T47D (cell line): ENCODE results near the gene ATP1B2.
A peak's percentile ranks its signal among the peaks of the same experiment; 100 is the strongest.
"Not testable (repeated sequence)": the region's sequence is repeated elsewhere in the genome, so short reads cannot be mapped to it uniquely, and the experiment has no call there.

ENCODE experiments used
- DNase-seq, 2 experiments: peaks; one replicate each; pipeline versions ENCODE4 v3.0.0 to v3.0.0-alpha.2; 2011 to 2012; ENCODE audit warnings: low read depth in 1 of 2, low spot score in 1 of 2
- JUND ChIP-seq: IDR thresholded peaks from 2 replicates; pipeline ENCODE4 v1.6.1; 2012; ENCODE audit warnings: low read depth
- in situ Hi-C: cut with HindIII; loops from 2 replicates; pipeline ENCODE4 v1.10.0; 2016; ENCODE audit warnings: low sequenced_read_pairs, low pct_unique_long_range_greater_than_20kb

The ATP1B2 gene

DNA sequence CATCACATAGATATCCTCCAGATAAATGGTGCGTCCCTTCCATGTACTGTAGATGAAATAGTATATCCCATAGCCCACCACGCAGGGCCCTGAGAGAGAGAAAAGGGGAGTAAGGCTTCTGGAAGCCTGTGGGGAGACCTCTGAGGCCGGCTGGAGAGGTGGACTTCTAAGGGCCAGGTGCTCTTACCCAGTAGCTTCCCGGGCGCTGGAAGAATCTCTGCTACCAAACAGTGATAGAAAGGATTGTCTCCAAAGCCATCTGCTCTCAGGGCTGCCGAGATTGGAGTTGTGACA lies 23.8 kb upstream of the ATP1B2 start:
- TF ChIP-seq JUND = no peak
- in situ Hi-C loops = no loop called here
- DNase-seq = no peak

DNA sequence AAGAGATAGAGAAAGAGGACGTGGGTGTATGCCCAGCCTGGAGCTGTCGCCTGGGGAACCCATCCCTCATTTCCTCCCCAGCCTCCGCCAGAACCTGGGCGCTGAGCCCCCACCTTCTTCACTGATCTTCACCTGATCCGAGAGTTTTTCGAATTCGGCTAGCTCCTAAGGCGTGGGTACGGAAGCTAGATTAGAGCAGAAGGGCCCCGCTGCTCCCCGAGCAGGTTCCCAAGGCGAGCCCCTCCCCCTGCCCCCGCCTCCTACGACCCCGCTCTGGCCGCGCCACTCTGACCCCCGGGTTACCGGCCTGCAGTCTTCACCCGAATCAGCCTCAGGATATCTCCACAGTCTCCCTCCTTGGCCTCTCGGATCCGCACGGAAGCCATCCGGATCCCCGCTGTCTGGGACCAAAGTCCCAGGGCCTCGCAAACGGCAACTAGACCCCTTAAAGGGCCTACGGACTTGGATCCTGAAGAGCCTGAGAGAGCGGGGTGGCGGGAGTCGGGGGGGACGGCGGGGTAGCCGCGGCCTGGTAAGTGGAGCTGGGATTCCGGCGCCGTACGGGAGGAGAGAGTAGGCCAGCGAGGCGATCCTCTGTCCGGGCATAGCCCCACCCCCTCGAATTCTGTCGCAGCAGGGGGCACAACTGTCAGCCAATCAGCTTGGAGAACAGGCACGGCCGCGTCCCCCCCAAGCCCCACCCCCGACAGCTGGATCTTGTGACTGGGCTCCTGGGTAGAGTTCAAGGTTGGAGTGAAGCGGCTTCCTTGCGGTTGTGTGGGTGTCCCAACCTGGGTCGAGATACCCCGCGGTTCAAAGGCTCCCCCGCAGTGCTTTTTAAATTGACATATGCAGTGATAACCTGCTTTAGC lies 23.2 kb upstream of the ATP1B2 start, which contains the start of gene SAT2:
TSS of gene SAT2 (minus strand) at position 572 of the 872 bp plus-strand sequence. CDS start at position 386, 186 bp downstream.
- in situ Hi-C loops = no loop called here
- peak; percentile 90 to 94 for DNase-seq
- TF ChIP-seq JUND = no peak

DNA sequence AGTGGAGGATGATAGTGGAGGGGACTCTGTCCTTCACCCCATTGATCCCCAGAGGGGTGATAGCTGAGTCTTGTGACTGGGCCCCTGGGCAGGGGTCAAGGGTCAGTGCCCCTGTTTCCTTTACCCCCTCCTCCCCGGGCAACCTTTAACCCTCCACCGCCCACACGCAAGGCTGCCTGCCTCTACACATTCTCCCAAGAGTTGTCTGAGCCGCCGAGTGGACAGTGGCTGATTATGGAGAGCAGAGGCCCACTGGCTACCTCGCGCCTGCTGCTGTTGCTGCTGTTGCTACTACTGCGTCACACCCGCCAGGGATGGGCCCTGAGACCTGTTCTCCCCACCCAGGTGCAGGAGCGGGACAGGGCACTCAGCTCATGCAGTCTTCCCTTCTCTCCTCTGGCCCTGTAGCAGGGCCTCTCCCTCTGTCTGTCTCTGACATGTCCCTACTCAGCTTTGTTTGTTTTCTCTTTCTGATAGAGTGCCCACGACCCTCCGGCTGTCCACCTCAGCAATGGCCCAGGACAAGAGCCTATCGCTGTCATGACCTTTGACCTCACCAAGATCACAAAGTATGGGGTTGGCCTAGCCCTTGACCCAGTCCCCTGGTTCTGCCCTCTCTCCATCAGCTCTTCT lies 20.7 kb upstream of the ATP1B2 start, which contains the start of gene SHBG:
TSS of gene SHBG (plus strand) at position 197 of the 633 bp plus-strand sequence. CDS start at position 235, 38 bp downstream.
- no peak for TF ChIP-seq JUND
- no peak for DNase-seq
- in situ Hi-C loops = no loop called here

DNA sequence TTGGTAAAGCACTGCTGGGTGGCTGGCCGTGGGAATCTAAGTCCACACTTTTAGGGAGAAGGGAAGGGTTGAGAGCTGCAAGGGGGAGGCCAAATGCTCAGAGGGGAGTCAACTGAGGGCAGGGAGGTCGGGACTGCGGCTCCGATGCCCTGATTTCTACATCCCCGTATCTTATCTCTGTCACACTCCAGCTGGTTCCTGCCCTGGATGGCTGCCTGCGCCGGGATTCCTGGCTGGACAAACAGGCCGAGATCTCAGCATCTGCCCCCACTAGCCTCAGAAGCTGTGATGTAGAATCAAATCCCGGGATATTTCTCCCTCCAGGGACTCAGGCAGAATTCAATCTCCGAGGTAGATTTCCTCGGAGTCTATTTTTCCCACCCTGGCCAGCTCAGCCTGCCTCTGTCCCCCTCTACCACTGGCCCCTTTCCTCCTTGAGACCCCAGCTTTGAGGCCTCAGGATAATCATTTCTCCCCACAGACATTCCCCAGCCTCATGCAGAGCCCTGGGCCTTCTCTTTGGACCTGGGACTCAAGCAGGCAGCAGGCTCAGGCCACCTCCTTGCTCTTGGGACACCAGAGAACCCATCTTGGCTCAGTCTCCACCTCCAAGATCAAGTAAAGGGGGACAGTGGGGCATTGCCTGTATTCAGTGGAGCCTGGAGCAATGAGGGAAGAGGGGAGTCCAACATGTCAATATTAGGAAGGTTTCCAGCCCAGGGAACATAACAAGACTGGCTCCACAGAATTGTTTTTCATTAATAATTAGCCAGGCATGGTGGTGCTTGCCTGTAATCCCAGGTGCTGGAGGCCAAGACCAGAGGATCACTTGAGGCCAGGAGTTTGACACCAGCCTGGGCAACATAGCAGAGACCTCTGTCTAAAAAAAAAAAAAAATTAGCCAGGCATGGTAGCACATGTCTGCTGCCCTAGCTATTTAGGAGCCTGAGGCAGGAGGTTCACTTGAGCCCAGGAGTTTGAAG lies 19.0 kb upstream of the ATP1B2 start:
- DNase-seq = no peak
- in situ Hi-C loops = no loop called here
- no peak for TF ChIP-seq JUND

DNA sequence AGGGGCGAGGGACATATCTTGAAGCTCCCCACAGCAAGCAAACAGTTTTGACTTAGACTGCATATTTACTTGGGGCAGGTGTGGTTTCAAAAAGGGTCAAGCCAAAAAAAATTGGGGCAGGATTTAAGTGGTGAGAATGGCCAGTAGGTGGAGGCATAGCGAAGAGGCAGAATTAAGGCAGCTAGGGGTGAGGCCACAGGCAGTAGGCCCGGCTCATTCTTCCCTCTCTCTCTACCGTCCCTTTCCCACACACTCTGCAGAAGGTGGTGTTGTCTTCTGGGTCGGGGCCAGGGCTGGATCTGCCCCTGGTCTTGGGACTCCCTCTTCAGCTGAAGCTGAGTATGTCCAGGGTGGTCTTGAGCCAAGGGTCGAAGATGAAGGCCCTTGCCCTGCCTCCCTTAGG lies 18.2 kb upstream of the ATP1B2 start:
- in situ Hi-C loops = no loop called here
- no peak for TF ChIP-seq JUND
- DNase-seq = peak; percentile 69 to 74

DNA sequence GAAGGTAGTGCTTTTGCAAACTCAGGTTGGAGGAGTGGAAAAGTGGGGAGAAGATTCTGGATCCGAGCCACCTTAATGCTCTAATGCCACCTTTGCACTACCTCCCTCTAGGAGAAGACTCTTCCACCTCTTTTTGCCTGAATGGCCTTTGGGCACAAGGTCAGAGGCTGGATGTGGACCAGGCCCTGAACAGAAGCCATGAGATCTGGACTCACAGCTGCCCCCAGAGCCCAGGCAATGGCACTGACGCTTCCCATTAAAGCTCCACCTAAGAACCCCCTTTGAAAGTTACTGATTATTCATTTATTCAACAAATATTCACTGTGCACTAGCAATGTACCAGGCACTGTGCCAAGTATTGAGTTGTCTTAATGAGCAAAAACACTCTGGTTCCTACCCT lies 17.6 kb upstream of the ATP1B2 start:
- in situ Hi-C loops = no loop called here
- no peak for TF ChIP-seq JUND
- no peak for DNase-seq

DNA sequence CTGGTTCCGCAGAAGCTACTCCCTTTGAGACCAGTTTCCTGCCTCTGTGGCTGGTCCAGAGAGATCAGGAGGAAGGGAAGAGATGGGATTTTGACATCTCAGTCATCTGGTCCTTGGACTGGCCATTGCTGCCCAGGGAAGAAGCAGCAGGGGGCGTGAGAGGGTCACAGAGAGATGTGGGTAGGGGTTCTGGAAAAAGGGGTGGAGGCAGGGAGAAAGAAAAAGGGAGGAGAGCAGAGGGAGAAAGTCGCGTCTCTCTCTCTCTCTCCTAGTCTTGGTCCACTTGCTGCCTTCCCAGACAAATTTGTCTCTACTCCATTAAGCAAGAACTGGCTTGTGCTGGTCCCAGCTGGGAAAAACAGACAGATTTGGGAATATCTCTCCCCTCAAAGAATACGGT lies 16.3 kb upstream of the ATP1B2 start:
- DNase-seq = peak in 1 of 2 experiments; percentile 47
- TF ChIP-seq JUND = no peak
- in situ Hi-C loops = no loop called here

DNA sequence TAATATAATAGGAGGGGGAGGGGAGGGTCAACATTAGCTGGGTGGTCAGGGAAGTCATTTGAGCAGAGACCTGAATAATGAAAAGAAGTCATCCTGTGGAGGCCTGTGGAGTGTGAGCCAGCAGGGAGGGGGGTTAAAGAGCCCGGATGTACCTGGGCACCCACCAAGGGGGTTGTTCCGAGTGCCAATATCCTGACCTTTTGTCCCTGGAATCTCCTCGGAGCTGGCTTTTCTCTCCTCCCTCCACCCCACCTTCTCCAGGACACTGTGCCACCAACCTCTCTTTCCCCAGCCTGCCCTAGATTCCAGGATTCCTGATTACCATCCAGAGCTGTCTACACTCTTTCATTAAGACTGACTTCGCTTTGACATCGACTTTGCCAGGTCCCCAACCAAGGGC lies 14.6 kb upstream of the ATP1B2 start:
- in situ Hi-C loops = no loop called here
- no peak for TF ChIP-seq JUND
- DNase-seq = no peak

DNA sequence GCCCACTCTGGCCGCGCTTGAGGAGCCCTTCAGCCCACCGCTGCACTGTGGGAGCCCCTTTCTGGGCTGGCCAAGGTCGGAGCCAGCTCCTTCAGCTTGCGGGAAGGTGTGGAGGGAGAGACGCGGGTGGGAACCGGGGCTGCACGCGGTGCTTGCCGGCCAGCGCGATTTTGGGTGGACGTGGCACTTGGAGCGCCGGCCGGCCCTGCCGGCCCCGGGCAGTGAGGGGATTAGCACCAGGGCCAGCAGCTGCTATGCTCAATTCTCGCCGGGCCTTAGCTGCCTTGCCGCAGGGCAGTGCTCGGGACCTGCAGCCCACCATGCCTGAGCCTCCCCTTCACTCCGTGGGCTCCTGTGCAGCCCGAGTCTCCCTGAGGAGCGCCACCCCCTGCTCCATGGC lies 9.9 kb upstream of the ATP1B2 start:
- no peak for DNase-seq
- in situ Hi-C loops = no loop called here
- no peak for TF ChIP-seq JUND

DNA sequence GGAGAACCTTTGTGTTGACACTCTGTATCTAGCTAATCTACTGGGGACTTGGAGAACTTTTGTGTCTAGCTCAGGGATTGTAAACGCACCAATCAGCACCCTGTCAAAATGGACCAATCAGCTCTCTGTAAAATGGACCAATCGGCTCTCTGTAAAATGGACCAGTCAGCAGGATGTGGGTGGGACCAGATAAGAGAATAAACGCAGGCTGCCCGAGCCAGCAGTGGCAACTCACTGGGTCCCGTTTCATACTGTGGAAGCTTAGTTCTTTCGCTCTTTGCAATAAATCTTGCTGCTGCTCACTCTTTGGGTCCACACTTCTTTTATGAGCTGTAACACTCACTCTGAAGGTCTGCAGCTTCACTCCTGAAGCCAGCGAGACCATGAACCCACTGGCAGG lies 9.1 kb upstream of the ATP1B2 start:
- in situ Hi-C loops, DNase-seq: not testable (repeated sequence)

DNA sequence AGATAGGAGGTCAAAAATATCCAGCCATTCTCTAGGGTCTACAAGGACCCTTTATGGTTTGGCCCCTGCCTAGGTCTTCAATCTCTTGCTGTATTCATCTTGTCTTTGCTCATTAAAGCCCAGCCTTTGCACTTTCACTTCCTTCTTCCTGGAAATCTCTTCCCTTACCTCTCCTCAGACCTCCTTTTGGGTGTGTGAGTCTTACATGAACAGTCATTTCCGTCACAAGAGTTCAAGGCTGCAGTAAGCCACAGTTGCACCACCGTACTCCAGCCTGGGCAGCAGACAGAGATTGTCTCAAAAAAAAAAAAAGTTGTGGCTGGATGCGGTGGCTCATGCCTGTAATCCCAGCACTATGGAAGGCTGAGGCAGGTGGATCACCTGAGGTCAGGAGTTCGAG lies 6.0 kb upstream of the ATP1B2 start:
- no peak for TF ChIP-seq JUND
- in situ Hi-C loops = no loop called here
- no peak for DNase-seq

DNA sequence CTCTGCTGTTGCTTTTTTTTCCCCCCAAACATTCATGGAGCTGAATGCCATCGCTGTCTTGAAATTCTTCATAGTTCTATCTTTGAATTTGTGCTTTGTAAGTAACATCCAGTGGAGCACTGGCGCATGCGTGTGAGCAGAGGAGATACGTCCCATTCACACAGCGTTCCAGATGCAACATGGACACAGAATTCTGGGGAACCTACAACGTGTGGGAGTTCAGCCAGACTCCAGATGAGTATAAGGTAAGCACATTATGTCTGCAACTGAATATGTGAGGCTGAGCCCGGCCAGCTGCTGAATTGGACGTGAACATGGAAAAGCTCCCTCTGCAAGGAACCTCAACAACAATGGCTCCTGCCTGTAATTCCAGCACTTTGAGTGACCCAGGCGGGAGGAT lies 4.3 kb upstream of the ATP1B2 start:
- in situ Hi-C loops = no loop called here
- no peak for TF ChIP-seq JUND
- no peak for DNase-seq

DNA sequence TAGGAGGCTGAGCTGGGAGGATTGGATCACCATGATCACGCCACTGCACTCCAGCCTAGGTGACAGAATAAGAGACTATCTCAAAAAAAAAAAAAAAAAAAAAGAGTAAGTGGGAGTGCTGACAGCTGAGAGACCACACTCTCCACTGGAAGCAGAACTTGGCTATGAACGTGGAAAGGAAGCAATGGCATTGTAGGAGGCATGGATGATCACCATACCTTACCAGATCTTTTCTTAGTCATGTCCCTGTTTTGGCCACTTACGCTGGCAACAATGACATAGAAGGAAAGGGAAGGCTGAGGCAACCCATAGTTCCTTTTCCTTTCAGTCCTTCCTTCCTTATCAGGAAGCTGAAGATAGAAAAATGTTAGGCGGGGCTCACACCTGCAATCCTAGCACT lies 3.7 kb upstream of the ATP1B2 start:
- in situ Hi-C loops = no loop called here
- no peak for TF ChIP-seq JUND
- no peak for DNase-seq
